ENCODE results near the gene AUH.
A peak's percentile ranks its signal among the peaks of the same experiment; 100 is the strongest.

AUH gene

DNA sequence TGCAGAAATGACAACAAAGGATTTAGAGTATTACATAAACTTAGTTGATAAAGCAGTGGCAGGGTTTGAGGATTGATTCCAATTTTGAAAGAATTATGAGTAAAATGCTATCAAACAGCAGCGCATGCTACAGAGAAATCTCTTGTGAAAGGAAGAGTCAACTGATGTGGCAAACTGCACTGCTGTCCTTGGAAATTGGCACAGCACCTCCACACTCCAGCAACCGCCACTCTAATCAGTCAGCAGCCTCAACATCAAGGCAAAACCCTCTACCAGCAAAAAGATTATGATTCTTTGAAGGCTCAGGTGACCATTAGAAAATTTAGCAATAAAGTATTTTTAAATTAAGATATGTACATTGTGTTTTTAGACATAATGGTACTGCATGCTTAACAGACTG, 66.4 kb downstream of the AUH start:
- DNase-seq (ENCODE audit: low spot score) = no peak

DNA sequence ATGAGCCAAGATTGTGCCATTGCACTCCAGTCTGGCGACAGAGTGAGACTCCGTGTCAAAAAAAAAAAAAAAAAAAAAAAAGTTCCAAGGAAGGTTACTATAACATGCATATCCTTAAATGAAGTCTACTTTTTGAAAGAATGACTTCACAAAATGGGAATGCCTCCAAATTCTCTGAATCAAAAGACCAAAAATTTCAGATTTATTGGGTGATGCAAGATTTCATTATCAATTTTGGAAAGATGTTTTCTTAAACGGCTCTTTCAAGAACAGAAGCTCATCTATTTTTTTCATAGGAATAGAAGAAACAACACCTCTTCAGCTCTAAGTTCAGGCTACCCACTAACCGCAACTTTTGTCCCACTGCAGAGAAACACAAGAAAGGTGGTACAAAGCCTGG, 69.9 kb downstream of the AUH start:
- no peak for DNase-seq (ENCODE audit: low spot score)

DNA sequence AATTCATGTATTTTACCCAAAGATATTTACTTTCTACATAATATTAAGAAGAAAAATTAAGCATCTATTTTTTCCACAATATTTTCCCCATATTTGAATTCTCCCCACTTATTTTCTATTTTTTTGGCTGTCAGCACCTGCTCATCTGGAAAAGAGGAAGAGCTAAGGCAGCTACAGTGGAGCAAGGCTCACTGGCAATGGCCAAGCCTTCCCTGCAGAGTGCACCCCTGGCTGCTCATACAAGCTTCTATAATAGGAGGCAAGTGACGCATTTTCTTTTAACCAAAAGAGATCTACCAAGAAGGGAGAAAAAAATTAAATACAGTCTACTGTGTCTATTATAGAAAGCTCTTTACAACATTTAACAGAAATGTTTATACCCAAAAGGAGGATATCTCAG, 72.5 kb downstream of the AUH start:
- DNase-seq (ENCODE audit: low spot score) = no peak

DNA sequence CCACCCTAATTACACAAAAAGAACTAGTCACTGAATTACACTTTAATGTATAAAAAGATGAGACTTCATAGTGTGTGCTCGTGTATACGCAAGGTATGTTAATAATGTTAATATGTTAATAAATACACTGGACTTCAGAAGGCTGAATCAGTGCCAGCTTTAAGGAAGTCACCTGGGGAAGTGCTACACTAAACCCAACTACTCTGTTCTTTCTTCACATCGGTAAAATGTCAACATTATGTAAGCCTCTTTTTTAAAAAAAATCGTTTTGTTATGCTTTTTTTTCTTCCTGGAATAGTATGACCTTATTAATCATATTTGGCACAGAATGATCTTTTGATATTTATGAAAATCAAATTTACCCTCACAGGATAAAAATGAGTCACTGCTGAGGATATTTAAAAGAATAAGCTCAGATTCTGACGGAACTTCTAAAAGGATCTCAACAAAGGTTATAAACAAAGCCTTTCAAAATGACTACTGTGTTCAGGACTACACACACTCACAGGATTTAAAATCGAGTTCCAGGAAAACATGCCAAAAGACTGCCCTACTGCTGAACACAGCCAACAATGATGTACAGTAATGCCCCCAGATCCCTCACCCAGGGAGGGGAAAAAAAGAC, 75.9 kb downstream of the AUH start:
- no peak for DNase-seq (ENCODE audit: low spot score)

DNA sequence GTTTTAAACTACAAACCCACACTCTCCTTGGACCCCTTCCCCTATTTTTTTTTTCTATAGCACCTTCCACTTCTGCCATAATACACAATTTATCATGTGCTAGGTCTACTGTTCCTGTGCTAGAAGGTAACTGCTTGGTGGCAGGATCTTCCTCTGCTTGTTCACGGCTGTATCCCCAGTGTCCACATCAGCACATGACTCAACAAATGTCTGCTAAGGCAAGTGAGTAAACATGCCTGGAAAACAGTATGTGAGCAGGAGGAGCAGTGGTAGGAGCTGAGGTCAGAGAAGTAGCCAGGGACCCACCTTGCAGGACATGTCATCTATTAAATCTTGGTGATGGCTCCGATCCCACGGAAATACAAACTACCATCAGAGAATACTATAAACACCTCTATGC, 79.4 kb downstream of the AUH start:
- DNase-seq (ENCODE audit: low spot score) = no peak

DNA sequence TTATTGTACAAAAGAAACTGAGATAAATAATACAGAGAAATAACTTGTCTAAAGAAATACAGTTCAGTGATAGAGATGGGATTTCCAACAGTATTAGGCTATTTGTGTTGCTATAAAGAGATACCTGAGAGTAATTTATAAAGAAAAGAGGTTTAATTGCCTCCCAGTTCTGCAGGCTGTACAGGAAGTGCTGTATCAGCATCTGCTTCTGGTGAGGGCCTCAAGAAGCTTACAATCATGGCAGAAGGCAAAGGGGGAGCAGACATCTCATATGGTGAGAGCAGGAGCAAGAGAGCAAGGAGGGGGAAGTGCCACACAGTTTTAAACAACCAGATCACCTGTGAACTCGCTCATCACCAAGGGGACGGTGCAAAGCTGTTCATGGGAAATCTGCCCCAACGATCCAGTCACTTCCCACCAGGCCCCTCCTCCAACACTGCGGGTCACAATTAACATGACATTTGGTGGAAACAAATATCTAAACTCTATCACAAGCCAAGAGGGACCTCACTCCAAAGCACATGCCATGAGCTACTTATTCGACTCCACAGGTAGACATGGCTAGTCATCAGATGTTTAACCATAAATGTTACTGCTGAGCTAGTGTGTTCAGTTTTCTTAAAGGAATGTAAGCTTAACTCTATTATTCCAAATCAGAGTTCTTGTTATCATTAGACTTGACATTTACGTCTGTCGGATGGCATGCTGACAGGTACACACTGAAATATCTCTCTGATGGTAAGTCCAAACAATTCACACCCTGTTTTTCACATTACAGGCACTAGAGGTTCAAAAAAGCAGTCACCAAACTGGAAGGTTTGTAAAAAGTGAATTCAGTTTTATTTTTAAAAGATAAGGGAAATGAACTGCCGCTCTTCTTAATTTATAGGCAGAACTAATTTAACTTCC, 82.2 kb downstream of the AUH start:
- DNase-seq (ENCODE audit: low spot score) = no peak

DNA sequence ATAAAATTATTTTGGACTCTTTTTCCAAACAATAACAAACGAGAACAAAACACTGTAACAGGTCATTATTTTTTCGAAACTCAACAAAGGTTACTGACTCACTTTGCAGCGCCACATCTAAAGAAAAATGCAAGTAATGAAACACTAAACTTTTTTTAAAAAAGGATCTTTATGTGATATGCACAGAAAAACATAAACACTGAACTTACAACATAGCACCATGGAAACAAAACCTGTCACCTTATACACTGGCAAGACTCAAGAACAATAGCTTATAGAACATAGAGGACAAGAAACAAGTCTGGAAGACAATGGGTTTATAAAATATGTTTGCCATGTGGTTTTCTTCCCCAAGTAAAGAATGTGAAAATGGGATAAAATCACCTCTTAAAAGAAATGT, 85.2 kb downstream of the AUH start:
- no peak for DNase-seq (ENCODE audit: low spot score)

DNA sequence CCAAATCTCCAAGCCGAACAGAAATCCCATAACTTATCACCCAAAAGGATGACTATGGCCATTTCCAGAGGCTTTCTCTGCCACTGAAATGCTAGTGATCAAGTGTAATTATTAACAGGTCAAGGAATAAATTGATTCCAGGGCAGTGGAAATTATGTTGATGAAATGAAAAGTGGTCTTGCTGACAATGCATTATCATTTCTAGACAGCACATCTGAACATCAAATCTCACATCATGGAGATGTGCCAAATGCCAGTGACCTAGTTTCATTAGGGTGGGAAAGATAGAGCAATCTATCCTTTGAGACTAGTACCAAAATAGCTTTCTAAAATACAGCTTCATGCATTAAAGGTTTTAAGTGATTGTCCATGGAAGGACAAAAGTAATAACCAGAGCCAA, 86.1 kb downstream of the AUH start:
- DNase-seq (ENCODE audit: low spot score) = no peak

DNA sequence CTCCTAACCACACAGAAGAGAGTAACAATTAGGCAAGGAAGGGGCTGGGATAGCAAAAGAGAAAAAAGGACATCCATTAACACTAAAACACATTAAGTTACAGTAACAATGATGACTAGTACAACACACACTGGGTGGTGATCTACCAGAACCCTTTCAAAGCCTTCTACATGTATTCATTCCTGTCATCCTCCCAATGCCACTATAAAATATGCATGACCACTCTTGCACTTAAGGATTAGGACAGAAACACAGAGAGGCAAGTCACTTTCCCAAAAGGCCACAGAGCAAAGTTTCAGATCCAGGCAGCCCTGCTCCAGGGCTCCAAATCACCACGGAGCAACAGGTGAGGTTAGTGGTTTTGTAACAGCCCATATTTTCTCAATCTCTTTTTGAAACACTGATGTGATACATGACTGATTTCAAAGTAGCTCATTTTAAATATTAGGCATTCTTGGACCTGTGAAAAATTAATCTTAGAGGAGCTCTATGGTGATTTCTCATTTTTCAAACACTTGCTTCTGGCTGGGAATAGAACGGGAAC, 86.7 kb downstream of the AUH start:
- DNase-seq (ENCODE audit: low spot score) = no peak

DNA sequence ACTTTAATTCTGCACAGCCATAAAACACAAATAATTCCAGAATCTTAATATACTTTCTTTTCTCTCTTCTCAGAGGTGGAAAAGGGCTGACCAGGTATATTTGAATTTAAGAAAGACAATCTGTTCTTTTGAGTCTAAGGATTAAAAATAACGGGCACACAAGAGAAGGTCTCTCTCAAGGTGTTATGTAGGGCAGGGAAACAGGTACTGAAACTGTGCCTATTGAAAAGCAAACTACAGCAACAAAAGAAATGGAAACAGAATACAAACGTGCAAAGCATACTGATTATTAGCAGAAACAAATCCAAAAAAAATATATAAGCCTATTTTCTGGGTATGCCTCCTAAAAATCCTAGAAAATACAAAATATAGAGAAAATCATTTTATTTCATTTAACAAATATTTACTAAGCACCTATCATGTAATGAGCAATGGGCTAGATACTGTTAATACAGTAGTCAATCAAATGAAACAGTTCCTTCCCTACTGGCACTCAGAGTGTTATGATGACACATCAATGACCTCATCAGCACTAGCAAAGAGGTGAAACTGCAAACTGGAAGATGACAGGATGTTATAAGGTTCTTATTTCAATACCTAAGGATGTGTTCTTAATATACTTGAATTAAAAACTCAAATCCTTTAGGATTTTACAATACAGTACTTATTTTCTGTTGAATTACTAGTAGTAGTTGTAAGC, 87.7 kb downstream of the AUH start:
- peak; percentile 36 for DNase-seq (ENCODE audit: low spot score)

DNA sequence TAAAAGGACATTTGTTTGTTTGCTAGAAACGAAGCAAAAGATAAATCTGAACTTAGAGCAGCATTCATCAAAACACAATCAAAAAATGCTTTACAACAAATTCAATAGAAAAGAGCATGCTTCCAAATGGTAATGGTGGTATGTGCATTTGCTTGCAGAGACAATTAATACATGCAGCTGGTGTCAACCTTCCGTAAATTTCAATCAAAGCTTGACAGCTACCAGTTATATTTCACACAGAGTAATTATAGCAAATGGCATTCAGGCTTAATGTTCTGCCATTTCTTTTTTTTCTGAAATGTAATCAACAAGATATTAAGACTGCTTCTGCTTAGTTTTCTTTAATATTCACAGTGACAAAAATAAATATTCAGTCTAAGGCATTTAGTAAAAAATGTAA, 90.6 kb downstream of the AUH start:
- no peak for DNase-seq (ENCODE audit: low spot score)

DNA sequence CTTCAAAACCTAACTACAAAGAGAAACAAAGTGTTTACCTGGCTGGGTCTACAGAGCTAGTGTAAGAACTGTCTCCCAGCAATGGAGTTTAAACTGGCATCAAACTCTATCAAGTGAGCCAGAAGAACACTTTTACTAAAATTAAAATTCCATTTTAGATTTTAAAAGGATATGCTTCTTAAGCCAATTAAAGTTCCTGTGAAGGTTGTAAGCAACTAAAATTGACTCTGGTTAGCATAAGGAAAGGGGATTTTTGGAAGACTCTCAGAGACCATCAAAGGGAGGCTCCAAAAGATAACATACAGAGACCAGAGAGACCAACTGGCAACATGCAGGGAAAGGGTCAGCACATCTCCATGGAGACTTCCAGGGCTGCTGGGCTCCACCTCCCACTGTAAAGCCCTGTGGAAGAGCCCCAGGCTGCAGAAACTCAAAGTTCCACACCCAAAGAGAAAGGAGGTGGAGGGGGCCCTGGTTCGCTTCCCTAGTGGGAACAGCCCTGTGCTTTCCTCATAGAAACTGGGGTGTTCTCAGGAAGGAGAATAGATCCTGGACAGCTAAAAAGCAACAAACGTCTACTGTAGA, 91.7 kb downstream of the AUH start:
- no peak for DNase-seq (ENCODE audit: low spot score)

DNA sequence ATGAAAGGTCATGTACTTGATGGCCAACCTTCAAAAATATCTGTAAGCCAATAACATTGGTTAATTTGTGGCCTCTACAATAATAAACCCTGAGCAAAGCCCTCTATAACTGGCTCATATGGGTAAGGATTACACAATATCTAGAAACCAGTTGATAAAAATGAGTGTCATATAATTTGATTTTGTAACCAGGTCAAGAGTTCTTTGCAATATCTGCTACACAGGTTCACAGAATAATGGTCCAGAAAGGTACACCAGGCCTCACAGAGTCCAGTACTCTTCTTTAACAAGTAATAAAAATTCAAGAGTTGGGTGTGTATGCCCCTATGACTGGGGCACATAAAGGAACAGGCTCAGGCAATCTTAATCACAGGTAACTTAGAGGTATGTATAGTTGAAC, 95.3 kb downstream of the AUH start:
- no peak for DNase-seq (ENCODE audit: low spot score)

DNA sequence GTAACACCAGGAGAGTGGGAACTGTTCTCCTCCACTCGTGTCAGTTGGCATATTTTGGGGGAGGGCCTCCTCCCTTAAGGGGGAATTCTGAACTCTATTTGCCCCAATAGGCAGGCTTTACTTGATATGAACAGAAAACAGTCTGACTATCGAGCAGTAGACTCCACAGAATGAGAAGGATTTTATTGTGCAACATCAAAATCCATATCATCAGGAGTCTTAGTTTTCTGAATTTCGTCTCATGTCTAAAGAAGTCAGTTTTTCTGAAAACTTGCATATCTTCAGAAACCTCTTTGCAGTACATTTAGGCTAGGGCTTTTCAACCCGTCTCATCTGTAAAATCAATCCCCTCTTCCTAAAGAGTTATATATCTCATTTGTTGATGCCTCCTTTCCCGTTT, 96.2 kb downstream of the AUH start:
- DNase-seq (ENCODE audit: low spot score) = no peak

DNA sequence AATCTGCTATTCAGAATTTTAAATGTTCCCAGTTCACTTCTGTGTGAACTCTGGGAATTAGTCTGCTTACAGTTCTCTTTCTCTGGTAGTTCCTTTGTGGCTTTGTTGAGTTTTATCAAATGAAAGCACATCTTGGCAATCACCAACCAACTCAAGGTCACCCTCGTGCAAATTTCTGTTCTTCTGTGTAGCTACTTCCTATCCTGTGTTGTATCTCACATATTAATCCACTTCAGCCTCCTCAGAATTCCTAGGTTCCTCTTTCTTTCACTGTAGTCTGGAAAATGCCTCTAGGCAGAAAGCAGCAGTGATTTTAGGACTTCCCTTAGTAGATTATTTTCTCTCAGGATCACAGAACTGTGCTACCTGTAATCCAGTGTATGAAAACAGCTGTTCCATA, 100.3 kb downstream of the AUH start:
- no peak for DNase-seq (ENCODE audit: low spot score)

DNA sequence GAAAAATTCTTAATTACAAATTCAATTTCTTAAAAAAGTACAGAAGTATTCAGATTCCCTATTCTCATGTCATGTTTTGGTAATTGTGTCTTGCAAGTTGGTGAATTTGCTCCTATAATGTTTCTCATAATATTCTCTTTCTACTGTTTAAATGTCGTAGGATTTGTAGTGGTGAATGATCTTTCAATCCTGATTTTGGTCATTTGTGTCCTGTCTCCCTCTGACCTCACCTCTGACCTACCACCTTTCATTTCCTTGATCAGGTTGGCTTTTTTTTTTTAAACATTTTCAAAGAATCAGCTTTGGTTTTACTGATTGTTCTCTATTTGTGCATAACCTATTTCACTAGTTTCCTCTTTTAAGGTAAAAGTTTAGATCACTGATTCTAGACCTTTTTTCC, 102.6 kb downstream of the AUH start:
- DNase-seq (ENCODE audit: low spot score) = no peak

DNA sequence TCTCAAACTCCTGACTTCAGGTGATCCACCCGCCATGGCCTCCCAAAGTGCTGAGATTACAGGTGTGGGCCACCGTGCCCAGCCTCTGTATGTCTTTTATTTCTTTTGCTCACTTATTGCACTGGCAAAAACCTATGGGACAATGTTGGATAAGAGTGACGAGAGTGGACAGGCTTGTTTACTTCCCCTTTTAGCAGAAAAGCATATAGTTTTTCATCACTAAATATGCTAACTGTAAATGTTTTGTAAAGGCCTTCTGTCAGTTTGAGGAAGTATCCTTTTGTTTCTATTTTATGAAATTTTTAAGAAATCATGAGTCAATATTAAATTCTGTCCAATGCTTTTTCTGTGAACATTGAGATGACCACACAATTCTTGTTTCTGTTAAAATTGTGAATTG, 103.3 kb downstream of the AUH start:
- no peak for DNase-seq (ENCODE audit: low spot score)

DNA sequence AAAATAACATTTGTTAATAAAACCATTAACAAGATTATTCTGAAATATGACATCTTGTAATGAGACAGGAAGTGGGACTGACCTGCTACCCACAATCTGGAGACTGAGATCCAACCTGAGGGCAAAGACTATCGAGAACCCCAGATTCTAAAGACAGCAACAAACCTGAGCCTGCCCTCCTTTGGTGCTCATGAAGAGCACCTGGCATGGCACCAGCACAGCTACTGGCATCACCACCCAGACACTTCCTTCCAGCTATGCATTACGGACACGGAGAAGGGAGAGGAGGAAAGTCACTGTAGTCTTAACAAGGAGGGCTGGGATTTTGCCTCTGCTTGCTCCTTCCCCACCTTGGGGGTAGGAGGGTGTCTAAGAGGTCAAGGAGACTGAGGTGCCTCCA, 105.5 kb downstream of the AUH start:
- DNase-seq (ENCODE audit: low spot score) = no peak

DNA sequence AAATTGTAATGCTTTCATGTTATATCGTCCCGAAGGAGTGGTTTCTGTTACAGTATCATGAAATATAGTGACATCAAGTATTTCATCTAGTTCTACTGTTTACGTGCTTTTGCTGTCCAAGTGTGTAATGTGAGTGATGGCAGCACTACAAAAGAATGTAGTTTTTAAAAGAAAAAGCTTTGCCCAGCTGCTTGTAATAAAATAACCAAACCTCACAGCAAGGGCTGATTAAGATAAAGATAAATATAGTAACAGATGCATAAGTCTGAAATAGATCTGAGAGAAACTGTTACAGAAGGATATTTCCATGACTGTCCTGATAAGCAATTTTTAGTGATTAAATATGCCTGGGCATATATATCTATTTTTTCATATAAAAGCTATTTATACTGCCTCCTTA, 106.4 kb downstream of the AUH start:
- DNase-seq (ENCODE audit: low spot score) = no peak

DNA sequence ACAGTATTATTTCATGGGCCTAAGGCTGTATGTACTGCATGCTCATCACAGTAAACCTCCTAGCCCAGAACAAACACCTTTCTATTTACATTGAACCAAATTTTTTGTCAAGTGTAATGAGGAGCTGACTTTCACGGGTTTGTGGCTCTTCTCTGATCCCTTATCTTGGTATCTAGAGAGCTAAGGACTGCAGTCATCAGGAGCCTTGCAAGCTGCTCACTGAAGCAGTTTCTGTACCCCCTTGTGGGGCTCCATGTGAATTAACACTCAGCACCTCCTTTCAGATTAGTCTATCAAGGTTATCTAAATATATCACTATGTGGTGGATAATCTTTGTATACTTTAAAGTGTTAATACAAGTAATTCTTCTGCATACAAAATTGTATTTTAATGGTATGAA, 108.2 kb downstream of the AUH start:
- peak; percentile 6 for DNase-seq (ENCODE audit: low spot score)

DNA sequence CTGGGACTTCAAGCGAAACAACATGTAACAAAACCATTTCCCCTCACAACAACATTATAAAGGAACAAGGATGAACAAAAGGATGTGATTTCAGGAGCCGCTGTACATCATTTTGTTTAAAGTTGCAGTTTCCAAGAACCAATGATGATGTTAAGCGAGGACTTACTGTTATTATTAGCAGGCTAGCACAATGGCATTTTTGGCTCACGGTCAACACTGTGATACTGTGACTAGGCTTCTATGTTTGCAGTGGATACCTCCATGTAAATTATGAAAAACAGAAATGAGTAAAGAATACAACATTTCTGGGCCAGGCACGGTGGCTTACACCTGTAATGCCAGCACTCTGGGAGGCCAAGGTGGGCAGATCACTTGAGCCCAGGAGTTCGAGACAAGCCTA, 113.0 kb downstream of the AUH start:
- no peak for DNase-seq (ENCODE audit: low spot score)

DNA sequence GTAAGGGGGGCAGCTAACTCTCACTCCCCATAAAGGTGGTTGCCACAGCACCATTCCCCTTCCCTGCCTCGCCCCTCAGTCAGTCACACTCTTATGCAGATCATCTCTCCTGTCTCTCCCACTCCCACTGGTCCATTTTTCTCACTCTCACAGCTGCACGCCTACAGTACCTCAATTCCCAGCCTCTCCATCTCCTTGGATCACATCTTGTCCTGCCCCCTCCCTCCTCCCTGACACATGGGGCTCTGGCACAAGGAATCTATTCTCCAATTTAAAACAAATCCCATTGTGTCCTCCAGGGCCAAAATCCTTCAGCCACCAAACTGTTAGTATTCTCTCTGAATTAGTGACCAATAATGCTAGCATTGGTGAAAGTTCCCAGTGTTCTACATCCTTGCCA, 114.4 kb downstream of the AUH start:
- DNase-seq (ENCODE audit: low spot score) = no peak

DNA sequence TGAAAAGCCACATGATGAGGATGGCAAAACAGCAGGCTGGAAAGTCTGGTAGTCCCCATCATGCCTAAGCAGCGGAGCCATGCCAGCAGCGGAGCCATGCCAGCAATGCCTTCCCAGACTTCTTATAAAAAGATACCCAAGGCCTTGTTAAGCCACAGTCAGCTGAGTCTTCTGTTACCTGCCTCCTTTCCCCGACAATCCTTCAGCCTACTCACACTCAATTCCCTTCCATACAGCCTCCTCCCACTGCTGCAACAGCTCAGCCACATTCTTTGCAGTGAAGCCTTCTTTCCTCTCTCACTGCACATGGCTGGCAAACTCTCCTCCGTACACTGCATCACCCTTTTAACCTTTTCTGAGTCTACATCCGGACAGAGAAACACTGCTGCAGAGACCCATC, 114.9 kb downstream of the AUH start:
- no peak for DNase-seq (ENCODE audit: low spot score)
